ENCODE data around the gene CAMTA1. TPM values are rescaled to one million over a fixed set of nuclear protein-coding genes. Genes with fewer than 3 reads are reported as not detected.

Gene CAMTA1
- total RNA-seq, 1 experiment from 2014 or later, result 69.5 TPM

DNA sequence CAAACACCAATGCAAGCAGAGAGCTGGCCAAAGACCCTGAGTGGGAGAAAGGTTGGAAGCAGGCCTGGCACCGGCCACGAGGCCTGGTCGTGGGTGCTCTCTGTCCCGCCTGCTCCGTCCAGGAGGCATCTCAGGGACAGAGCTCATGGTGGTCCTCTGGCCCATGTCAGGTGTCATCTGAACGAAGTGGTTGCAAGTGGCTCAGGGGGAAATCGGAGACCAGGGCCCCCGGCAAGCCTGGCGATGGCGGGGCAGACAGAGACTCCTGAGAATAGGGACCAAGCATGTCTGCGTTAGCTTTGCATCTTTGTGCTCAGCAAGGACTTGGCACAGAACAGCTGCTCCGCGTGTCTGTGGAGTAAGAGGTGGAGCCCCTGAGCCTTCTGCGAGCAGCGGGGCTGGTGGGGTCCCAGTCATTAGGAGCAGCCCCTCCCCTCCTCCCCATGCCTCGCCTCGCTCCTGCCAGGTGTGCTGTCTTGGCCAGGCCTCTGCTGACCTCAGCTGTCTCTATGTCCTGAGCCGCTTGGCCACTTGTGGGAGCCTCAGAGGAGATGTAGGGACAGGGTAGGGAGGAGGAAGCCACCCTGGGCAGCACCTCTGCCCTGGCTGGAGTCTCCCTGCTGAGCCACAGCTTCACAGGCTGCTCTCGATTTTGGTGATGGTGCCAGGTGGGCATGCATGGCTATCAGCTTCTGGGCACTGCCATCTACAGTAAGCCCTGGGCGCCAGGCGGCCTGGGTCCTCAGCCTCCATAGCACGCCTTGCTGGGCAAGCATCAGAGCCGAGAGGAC lies 622.9 kb downstream of the CAMTA1 start:
- Histone ChIP-seq H3K36me3 (ENCODE audit: control insufficient read depth in 1 of 2, insufficient read depth in 2 of 2, low read length in 2 of 2) (no peaks in the 10 kb centered on the region), H3K9me3 (ENCODE audit: control insufficient read depth in 1 of 2, insufficient read depth in 1 of 2, low read depth in 1 of 2, low read length in 2 of 2) (no peaks in the 10 kb centered on the region), H3K4me2 (ENCODE audit: low read length) (no peak overlapping the region), H3K79me2 (ENCODE audit: insufficient read depth, low read length) (no peaks in the 10 kb centered on the region), H3K9ac (ENCODE audit: low read length) (no peak overlapping the region), H3K27me3 (ENCODE audit: insufficient read depth, low read length) (no peaks in the 10 kb centered on the region), H3K9me2 (ENCODE audit: insufficient read depth) (no peaks in the 10 kb centered on the region), H3K4me3 (replicated peaks in 1 of 2; ENCODE audit: low read depth in 1 of 2, low read length in 2 of 2) (no peak overlapping the region), H3K27ac (ENCODE audit: low read depth, low read length) (no peak overlapping the region), H3K4me1 (ENCODE audit: control insufficient read depth in 1 of 2, insufficient read depth in 2 of 2, low read length in 2 of 2) (peaks cover 0 to 5% of the 10 kb centered on the region in 2 experiments; a peak in 1 of 4 replicates), H2AFZ (ENCODE audit: low read depth, low read length, poor library complexity, severe bottlenecking) (no peak overlapping the region), H4K20me1 (ENCODE audit: insufficient read depth) (no peaks in the 10 kb centered on the region)
- intact Hi-C loops (cut with micrococcal nuclease), result no loop called here
- no peak for DNase-seq (ENCODE audit: low read depth, low spot score)
- RAD21 ChIA-PET (ENCODE audit: low non-redundant PET in 1 of 2, low total read pairs in 2 of 2, uncharacterized antibody in 2 of 2, unreplicated experiment in 2 of 2), result no interaction called here
- CTCF ChIA-PET, result no interaction called here
- BruUV-seq (replicated peaks), result no TSS peak
- no peak for TF ChIP-seq RAD21 (IDR thresholded peaks at IDR 0.05; ENCODE audit: low read depth)
- TF ChIP-seq ZFX (IDR thresholded peaks at IDR 0.05), result no peak
- TF ChIP-seq, protein P1, sequence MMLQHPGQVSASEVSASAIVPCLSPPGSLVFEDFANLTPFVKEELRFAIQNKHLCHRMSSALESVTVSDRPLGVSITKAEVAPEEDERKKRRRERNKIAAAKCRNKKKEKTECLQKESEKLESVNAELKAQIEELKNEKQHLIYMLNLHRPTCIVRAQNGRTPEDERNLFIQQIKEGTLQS (IDR thresholded peaks at IDR 0.05), result no peak
- no peak for TF ChIP-seq SP1 (IDR thresholded peaks at IDR 0.05; ENCODE audit: low read depth)
- TF ChIP-seq, protein P2, sequence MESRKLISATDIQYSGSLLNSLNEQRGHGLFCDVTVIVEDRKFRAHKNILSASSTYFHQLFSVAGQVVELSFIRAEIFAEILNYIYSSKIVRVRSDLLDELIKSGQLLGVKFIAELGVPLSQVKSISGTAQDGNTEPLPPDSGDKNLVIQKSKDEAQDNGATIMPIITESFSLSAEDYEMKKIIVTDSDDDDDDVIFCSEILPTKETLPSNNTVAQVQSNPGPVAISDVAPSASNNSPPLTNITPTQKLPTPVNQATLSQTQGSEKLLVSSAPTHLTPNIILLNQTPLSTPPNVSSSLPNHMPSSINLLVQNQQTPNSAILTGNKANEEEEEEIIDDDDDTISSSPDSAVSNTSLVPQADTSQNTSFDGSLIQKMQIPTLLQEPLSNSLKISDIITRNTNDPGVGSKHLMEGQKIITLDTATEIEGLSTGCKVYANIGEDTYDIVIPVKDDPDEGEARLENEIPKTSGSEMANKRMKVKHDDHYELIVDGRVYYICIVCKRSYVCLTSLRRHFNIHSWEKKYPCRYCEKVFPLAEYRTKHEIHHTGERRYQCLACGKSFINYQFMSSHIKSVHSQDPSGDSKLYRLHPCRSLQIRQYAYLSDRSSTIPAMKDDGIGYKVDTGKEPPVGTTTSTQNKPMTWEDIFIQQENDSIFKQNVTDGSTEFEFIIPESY (IDR thresholded peaks at IDR 0.05; ENCODE audit: extremely low read depth, insufficient replicate concordance, low read length), result no peak
- TF ChIP-seq, protein P3, sequence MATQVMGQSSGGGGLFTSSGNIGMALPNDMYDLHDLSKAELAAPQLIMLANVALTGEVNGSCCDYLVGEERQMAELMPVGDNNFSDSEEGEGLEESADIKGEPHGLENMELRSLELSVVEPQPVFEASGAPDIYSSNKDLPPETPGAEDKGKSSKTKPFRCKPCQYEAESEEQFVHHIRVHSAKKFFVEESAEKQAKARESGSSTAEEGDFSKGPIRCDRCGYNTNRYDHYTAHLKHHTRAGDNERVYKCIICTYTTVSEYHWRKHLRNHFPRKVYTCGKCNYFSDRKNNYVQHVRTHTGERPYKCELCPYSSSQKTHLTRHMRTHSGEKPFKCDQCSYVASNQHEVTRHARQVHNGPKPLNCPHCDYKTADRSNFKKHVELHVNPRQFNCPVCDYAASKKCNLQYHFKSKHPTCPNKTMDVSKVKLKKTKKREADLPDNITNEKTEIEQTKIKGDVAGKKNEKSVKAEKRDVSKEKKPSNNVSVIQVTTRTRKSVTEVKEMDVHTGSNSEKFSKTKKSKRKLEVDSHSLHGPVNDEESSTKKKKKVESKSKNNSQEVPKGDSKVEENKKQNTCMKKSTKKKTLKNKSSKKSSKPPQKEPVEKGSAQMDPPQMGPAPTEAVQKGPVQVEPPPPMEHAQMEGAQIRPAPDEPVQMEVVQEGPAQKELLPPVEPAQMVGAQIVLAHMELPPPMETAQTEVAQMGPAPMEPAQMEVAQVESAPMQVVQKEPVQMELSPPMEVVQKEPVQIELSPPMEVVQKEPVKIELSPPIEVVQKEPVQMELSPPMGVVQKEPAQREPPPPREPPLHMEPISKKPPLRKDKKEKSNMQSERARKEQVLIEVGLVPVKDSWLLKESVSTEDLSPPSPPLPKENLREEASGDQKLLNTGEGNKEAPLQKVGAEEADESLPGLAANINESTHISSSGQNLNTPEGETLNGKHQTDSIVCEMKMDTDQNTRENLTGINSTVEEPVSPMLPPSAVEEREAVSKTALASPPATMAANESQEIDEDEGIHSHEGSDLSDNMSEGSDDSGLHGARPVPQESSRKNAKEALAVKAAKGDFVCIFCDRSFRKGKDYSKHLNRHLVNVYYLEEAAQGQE (IDR thresholded peaks at IDR 0.05; ENCODE audit: low read depth), result no peak
- no peak for TF ChIP-seq EGR1 (IDR thresholded peaks at IDR 0.05; ENCODE audit: low read depth)
- TF ChIP-seq ELF1 (IDR thresholded peaks at IDR 0.05; ENCODE audit: borderline replicate concordance, low read depth), result no peak
- TF ChIP-seq CEBPB (IDR thresholded peaks at IDR 0.05; ENCODE audit: low read depth), result no peak
- no peak for TF ChIP-seq EZH2 (IDR thresholded peaks at IDR 0.05)
- no peak for TF ChIP-seq SRF (IDR thresholded peaks at IDR 0.05; ENCODE audit: low read depth)
- POLR2A ChIA-PET, result no interaction called here
- no peak for ATAC-seq

All from HCT116 (cell line).